CD4-positive, alpha-beta T cell treated with Interleukin-4 for 1 hour (primary cell): Measurements from ENCODE around the gene IL36B.

ENCODE experiments used
- DNase-seq, 2 donors: peaks; one replicate each; pipeline ENCODE4 v3.0.0-alpha.2; 2020 to 2022

Gene IL36B

DNA sequence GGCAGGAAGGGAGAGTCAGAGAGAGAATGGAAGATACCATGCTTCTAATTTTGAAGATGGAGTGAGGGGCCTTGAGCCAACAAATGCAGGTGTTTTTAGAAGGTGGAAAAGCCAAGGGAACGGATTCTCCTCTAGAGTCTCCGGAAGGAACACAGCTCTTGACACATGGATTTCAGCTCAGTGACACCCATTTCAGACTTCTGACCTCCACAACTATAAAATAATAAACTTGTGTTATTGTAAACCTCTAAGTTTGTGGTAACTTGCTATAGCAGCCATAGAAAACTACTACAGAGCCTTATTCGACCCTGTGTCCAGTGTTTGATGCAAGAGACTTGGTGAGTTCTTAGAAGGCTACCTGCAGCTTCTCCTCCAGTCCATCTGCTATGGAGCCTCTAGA lies 22.9 kb upstream of the IL36B start:
- DNase-seq = no peak

DNA sequence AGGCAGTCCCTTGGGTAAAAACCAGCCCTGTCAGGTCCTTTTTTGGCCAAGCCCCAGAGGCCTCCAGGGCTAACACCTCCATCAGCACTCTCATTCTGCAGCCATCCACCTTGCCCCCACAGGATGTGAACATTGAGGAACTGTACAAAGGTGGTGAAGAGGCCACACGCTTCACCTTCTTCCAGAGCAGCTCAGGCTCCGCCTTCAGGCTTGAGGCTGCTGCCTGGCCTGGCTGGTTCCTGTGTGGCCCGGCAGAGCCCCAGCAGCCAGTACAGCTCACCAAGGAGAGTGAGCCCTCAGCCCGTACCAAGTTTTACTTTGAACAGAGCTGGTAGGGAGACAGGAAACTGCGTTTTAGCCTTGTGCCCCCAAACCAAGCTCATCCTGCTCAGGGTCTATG lies 22.4 kb upstream of the IL36B start:
- DNase-seq = no peak

DNA sequence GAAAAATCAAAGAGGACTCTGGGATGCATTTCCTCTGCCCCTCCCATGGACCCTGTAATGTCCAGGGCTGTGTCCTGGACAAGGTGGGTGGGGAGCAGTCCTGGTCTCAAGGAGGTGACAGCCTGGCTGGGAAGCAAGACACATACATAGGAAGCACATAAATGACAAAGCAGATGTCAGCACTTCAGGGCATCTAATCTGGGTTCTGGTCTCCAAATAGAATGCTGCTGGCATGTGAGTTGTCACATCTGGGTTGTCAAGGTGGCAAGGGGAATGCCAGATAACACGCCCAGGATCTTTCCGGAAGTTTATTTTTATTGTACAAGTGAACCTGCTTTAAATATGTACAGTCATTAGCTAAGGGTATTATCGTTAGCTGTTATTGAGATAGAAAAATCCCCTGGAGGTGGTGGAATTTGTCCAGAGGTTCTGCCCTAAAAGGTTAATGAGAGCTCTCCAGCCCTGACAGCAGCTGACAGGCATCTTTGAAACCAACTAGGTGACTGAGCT lies 20.7 kb upstream of the IL36B start:
- no peak for DNase-seq

DNA sequence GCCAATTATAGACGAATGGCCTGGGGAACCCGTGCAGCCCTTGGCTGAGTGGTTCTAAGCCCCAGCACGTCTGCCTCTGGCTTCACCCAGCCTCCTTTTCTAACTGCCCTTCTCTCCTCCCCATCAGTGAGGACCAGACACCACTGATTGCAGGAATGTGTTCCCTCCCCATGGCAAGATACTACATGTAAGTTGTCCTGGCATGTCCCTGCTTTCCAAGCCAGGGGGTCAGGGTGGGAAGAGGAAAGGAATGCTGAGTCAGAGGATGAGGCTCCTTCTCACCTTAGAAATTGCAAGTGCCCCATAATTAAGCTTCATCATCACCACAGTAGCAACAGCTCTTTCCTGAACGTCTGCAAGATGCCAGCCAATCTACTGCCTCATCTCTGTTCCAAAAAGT lies 19.9 kb upstream of the IL36B start:
- DNase-seq = no peak

DNA sequence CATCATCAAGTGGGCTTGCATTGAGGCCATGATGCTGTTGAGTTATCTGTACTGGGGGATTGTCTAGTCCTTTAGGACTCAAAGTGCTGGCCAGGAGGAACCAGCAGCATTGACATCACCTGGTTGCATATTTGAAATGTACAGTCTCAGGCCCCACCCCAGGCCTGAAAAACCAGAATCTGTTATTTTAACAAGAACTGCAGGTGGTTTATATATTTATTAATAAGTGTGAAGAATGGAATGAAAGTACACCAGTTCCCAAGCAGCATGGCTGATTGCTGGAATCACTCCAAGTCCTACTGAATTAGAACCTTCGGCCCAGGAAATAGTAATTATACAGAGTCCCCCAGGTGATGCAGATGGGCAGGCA lies 17.9 kb upstream of the IL36B start:
- no peak for DNase-seq

DNA sequence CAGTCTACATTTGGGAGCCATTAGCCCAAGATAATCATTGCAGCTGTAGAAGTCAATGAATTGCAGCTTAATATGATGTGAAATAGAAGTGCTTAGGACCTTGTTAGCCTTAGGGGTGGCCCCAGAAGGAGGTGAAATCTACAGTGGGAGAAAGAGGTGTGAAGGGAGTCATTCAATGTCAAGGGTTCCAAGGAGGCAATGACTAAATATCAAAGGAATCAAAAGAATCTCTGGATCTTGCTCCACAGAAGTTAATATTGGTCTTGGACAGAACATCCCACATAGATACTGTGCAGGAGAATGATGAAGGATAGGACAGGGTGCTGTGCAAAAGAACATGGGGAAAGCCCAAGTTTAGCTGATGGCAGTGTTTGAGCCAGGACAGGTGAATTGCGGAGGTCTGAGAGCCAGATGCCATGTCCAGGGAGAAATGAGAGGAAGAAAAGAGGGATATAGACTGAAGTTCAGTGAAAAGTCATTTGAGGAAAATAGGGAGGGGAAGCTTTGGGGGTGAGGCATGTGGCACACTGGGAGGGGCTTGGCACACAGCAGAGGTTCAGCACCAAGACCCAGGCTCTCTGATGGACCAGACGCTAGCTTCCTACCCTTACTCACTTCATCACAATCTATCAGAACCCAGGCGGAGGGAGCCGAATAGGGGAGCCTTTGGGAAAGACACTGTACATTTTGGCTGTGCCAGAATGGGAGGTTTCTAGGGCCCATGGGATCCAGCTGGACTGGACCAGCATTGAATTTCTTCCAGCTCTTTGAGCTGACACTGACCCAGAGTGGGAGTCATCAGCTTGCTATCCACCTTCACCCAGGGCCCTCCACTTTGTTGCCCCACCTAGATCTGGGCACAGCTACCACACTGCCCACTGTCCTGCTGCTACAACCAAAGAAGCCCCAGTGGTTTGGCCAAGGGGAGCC lies 17.3 kb upstream of the IL36B start:
- no peak for DNase-seq

DNA sequence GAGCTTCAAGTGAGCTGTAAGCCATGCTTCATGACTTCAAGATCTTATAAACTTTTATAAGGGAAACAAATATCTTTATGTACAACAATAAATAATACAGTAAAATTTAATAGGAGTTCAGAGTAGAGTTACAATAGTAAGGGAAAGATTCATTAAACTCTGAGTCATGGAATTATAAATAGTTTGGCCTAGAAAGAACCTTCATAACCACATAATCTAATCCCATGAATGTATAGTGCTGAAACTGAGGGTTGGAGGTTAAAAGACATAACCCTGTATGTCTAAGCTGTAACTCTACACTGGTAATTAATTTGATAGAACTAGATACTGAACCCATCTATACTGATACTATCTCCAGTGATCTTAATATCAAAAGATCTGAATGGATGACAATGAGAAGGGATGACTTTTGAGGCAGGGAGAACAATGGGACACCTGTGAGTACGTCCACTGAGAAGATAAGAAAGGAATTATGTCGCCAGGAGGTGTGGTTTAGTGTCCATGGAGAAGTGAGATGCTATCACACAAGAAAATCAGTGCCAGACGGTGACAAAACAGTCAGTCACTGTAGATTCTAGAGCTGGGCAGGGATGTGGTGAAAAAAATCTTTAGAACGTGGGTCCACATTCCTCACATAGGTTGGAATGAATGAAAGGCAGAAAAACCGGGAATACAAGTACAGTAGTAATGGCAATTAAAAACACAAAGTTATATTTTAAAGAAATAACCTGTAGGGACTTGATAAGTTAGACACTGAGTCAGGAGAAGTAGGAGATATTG lies 16.2 kb upstream of the IL36B start:
- no peak for DNase-seq

DNA sequence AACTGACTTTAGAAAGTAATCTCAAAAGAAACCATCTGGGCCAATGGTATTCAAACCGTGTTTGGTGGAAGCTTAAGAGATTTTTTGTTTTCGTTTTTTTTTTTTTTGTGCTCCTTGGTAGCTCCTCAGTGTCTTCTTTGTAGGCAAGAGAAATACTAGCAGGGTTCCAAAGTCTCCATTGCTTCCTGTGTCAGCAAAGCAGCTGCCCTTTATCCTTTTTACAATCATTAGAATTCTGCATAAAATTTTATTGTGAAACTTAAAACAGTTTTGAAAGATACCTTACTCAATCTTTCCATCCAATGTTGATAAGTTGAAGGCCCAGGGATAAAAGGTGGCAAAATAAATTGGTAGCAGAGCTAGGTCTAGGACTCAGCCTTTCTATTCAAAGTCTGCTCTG lies 15.6 kb upstream of the IL36B start:
- no peak for DNase-seq

DNA sequence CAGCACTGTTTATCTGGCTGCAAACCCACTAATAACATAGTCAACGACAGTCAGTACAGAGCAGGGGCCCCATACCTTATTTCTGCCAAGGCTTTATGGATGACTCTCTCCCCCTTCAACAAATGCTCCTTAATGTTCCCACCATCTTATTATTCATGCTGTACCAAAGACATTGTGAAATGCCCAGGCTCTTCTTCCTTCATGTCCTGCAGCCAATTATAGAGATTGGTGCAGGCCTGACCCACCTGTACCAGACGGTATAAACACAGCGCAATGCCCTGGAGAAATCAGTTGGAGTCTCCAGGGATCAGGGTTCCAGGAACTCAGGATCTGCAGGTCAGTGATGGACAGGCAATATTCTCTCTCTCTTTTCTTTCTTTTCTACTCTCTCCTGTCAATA lies 15.0 kb upstream of the IL36B start, which contains the start of gene IL1F10:
TSS of gene IL1F10 (plus strand) at position 290 of the 400 bp plus-strand sequence. CDS start 4,769 bp downstream, outside the sequence.
- no peak for DNase-seq

DNA sequence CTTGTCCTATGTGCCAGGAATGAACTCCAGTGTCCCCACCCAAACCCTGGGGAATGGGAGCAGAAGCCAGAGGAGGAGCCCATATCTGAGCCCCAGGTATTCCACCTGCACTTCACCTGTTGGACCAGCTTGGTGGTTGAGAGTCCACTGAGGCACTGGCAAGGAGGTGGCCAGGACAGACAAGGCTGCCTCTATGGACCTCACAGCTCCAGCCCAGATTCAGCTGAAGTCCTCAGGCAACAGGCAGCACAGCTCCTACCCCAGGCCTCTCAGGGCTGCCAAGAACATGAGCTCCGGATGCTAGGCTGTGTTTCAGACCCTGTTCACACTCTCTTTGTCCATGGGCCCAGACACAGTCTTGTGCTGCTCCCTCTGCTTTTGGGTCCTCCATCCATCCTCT lies 12.2 kb upstream of the IL36B start:
- no peak for DNase-seq

DNA sequence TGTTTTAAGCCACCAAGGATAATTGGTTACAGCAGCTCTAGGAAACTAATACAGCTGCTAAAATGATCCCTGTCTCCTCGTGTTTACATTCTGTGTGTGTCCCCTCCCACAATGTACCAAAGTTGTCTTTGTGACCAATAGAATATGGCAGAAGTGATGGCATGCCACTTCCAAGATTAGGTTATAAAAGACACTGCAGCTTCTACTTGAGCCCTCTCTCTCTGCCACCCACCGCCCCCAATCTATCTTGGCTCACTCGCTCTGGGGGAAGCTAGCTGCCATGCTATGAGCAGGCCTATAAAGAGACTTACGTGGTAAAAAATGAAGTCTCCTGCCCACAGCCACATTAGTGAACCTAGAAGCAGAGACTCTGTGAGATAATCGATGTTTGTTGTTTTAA lies 11.6 kb upstream of the IL36B start:
- no peak for DNase-seq

DNA sequence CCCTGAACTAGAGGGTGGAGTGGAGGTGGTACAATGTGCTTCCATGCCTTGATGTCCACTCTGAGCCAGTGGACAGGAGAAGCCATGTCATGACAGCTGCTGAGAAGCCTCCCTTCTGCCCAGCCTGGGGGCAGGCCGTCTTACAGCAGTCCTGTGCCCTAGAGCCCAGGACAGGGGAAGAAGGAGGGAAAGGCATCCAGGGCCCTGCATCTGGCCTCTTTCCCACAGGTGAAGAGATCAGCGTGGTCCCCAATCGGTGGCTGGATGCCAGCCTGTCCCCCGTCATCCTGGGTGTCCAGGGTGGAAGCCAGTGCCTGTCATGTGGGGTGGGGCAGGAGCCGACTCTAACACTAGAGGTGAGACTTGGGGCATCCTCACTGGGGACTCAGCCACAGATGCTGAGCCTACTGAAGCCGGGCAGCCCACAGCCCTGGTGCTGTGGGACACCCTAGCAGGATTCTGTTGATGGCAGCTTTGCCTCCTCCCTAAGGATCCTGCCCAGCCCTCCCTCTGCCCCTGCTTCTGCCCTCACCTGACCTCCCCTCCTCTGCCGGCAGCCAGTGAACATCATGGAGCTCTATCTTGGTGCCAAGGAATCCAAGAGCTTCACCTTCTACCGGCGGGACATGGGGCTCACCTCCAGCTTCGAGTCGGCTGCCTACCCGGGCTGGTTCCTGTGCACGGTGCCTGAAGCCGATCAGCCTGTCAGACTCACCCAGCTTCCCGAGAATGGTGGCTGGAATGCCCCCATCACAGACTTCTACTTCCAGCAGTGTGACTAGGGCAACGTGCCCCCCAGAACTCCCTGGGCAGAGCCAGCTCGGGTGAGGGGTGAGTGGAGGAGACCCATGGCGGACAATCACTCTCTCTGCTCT lies 9.5 kb upstream of the IL36B start:
- no peak for DNase-seq

DNA sequence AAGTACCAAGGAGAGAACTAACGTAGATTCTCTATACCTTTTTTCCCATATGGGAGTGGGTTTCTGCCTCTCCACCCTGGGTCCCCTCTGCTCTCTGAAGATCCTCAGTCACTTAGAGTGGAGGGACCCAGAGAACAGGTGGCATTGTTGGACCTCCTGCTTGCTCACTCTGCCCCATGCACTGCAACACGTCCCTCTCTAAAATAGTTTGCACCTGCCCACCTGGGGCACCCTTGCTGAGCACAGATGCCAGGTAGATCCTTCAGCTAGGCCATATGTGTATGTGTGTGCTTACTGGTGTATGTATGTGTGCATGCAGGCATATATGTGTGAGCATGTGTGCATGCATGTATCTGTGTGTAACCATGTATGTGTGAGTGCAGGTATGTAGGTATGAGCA lies 8.6 kb upstream of the IL36B start:
- DNase-seq = no peak

DNA sequence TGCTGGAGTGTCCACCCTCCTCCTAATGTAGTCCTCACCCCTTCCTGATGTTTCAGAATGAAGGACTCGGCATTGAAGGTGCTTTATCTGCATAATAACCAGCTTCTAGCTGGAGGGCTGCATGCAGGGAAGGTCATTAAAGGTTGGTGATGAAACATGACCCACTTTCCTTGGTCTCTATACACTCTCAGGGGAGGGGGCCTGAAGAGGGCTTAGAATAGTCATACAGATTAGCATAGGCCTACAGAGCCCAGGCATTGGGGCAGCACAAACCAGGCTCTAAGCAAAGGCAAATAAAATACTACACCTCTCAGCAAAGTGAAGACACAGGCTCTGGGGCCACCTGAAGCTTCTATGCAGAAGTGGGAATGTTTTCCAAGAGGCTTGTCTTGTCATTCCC lies 8.1 kb upstream of the IL36B start:
- DNase-seq = no peak

DNA sequence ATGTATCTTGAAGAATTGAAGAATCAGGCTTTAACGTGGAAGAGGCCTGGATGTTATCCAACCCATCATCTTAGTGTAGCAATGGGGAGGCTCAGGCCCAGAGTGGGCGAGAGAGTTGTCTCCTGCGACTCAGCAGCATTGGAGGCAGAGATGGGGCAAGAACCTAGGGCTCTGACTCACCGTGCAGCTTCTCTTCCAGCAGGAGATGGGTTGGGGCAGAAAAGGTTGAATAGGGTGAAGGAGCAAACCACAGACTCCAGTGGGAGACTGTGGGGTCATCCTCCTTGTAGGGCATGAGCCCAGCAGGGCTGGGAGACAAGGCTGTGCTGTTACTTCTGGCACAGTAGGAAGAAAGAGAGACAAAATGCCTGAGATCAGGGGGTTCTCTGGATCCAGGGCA lies 7.7 kb upstream of the IL36B start:
- no peak for DNase-seq

DNA sequence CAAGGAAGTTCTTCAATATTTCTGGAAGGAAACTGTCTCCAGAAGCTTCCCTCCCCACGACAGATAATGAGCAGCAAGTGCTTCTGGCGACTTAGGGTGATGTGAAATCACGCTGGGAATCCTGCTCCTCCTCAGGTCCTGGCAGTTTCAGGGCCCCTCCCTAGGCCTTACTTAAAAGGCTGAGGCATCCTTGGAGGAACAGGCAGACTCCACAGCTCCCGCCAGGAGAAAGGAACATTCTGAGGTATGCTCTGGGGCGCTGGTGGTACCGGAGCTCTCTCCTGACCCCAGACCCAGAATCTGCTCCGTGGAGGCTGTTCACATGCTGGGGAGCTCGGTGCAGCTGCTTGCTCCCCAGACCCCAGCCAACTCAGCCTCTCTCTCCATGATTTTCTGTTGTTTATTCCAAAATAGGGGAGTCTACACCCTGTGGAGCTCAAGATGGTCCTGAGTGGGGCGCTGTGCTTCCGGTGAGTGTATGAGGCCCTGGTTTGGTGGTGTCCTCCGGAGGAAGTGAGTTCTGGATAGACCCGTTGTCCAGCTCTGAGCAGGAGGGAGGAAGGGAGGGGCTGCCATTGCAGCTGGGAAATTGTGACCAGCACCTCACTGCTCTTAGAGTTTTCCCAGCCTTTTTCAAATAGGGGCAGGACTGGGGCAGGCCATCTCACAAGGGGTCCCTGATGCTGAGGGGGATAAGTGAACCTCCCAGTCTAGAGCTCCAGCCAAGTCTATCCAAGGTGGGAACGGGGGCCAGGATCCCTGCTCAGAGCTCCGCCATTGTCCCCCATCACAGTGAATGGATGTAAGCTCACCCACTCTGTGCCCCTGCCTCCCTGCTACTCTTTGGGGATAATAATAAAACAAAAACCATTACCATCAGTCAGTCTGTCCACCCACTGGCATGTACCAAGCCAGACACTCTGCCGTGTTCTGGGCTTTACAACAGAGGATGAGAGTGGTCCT lies 6.6 kb upstream of the IL36B start, which contains the start of gene IL36RN:
TSS of gene IL36RN (plus strand) at position 201 of the 963 bp plus-strand sequence. CDS start at position 442, 241 bp downstream.
- no peak for DNase-seq

DNA sequence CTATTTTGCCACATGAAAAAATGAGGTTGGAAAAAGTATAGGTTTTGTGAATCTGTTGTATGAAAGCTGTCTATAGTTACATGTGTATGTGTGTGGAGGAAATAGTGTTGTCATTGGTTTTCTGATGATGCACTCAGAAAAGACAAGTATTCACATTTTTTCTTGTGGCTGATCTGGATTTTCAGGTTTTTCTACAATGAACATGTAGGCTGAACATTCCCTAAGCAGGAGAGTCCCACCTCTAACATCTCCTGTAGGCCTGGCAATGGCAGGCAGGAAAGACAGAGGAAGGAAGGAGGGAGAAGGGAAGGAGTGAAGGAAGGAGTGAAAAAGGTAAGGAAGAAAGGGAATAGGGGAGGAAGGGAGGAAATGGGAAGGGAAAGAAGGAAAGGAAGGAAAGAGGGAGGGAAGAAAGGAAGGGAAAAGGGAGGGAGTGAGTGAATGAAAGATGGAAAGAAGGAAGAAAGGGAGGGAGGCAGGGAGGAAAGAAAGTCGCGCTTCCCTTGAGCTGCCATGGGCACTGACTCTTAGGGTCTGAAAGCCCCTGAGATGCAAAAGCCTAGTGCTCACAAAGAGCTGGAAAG lies 5.8 kb upstream of the IL36B start:
- no peak for DNase-seq

DNA sequence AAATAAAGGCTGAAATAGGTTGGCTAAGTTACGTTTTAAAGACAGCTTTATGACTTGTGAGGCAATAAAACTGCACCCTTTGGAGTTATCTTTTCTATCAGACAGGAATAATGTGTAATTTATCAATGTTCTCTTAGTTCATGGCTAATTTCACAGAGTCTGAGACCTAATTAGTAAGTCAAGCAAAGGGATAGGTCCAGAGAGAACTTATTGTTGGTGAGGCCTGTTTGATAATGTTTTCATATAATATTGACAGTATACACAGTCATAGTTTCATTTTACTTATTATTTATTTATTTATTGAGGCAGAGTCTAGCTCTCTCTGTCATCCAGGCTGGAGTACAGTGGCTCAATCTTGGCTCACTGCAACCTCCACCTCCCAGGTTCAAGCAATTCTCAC lies 4.5 kb upstream of the IL36B start:
- DNase-seq = no peak

DNA sequence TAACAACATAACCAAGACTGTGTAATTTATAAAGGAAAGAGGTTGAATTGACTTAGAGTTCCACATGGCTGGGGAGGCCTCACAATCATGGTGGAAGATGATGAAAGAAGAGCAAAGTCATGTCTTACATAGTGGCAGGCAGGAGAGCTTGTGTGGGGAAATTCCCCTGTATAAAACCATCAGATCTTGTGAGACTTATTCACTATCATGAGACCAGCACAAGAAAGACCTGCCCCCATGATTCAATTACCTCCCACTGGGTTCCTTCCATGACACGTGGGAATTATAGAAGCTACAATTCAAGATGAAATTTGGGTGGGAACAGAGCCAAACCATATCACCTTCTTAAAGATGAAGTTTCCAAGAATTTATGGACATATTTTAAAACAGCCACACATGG lies 3.9 kb upstream of the IL36B start:
- DNase-seq = no peak

DNA sequence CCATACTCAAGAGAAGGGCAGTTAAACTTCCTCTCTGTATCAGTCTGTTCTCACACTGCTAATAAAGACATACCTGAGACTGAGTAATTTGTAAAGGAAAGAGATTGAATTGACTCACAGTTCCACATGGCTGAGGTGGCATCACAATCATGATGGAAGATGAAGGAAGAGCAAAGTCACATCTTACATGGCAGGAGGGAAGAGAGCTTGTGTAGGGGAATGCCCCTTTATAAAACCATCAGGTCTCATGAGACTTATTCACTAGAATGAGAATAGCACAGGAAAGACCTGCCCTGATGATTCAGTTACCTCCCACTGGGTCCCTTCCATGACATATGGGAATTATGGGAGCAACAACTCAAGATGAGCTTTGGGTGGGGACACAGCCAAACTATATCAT lies 1.4 kb upstream of the IL36B start:
- DNase-seq = no peak

DNA sequence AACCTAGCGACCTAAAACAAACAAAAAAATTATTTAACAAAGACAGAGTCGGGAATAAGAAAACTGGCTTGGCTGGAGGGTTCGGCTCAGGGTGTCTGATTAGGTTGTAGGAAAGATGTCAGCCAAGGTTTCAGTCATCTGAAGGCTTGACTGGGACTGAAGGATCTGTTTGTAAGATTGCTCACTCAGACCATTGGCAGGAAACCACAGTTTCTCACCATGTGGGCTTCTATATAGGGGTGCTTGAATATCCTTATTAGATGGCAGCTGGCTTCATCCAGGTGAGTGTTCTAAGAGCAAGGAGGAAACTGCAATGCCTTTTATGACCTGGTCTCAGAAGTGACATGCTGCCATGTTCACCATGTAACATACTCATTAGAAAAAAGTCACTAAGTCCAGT lies 999 bp upstream of the IL36B start:
- no peak for DNase-seq
